HEK293T (cell line): ENCODE measurements around the gene MPPE1.
"Not testable (repeated sequence)": the region's sequence is repeated elsewhere in the genome, so short reads cannot be mapped to it uniquely, and the experiment has no call there.

Source experiments
- ARNT ChIP-seq: fragments of 450-650 bp; IDR thresholded peaks from 2 replicates; pipeline ENCODE4 v1.6.1; 2017; ENCODE audit warnings: mild to moderate bottlenecking
- BHLHE40 ChIP-seq: fragments of 450-650 bp; IDR thresholded peaks from 2 replicates; pipeline ENCODE4 v1.6.1; 2016; ENCODE audit warnings: mild to moderate bottlenecking, moderate library complexity, borderline replicate concordance
- FOXA1 ChIP-seq: fragments of 450-650 bp; IDR thresholded peaks from 2 replicates; pipeline ENCODE4 v1.6.1; 2016; ENCODE audit warnings: mild to moderate bottlenecking
- HDGF ChIP-seq: fragments of 450-650 bp; IDR thresholded peaks from 2 replicates; pipeline ENCODE4 v1.6.1; 2017; ENCODE audit warnings: antibody characterized with exemption, borderline replicate concordance
- L3MBTL2 ChIP-seq: fragments of 450-650 bp; conservative IDR thresholded peaks from 2 replicates; pipeline ENCODE4 v1.6.1; 2016; ENCODE audit warnings: mild to moderate bottlenecking
- LEF1 ChIP-seq: fragments of 450-650 bp; IDR thresholded peaks from 2 replicates; pipeline ENCODE4 v1.6.1; 2017; ENCODE audit warnings: mild to moderate bottlenecking, borderline replicate concordance
- NFRKB ChIP-seq: fragments of 450-650 bp; IDR thresholded peaks from 2 replicates; pipeline ENCODE4 v1.6.1; 2016; ENCODE audit warnings: mild to moderate bottlenecking, moderate library complexity
- SP1 ChIP-seq: fragments of 450-650 bp; IDR thresholded peaks from 2 replicates; pipeline ENCODE4 v1.6.1; 2017
- SUZ12 ChIP-seq: fragments of 450-650 bp; IDR thresholded peaks from 2 replicates; pipeline ENCODE4 v1.6.1; 2016; ENCODE audit warnings: mild to moderate bottlenecking
- TARDBP ChIP-seq: fragments of 450-650 bp; IDR thresholded peaks from 2 replicates; pipeline ENCODE4 v1.6.1; 2016
- ZNF384 ChIP-seq: fragments of 450-650 bp; IDR thresholded peaks from 2 replicates; pipeline ENCODE4 v1.6.1; 2016

- TF ChIP-seq TARDBP, SP1, ARNT, SUZ12, ZNF384, NFRKB, FOXA1, HDGF, LEF1, BHLHE40, L3MBTL2: not testable (repeated sequence)
These were observed 8.8 kb upstream of the MPPE1 start for GRCh38 chr18:11916880-11917279.
